WTC11 (cell line): Measurements from ENCODE around the gene RYR3.

Source experiments
- AFF4 ChIP-seq: sonication (generic); formaldehyde crosslinking; IDR thresholded peaks from 2 replicates; pipeline ENCODE4 v1.8.1; 2023; ENCODE audit warnings: mild to moderate bottlenecking, missing genetic modification reagents, borderline replicate concordance
- ATF3 ChIP-seq: sonication (generic); formaldehyde crosslinking; conservative IDR thresholded peaks from 2 replicates; pipeline ENCODE4 v1.8.1; 2022; ENCODE audit warnings: mild to moderate bottlenecking, missing genetic modification reagents
- CTCF ChIP-seq: fragments of 200-600 bp; IDR thresholded peaks from 2 replicates; pipeline ENCODE4 v1.8.0; 2022; ENCODE audit warnings: antibody characterized with exemption
- FOXK1 ChIP-seq: sonication (generic); formaldehyde crosslinking; IDR thresholded peaks from 2 replicates; pipeline ENCODE4 v1.8.0; 2022; ENCODE audit warnings: mild to moderate bottlenecking, moderate library complexity, missing genetic modification reagents
- MAX ChIP-seq: sonication (generic); formaldehyde crosslinking; IDR thresholded peaks from 2 replicates; pipeline ENCODE4 v1.8.0; 2022; ENCODE audit warnings: mild to moderate bottlenecking, missing genetic modification reagents
- MLX ChIP-seq: sonication (generic); formaldehyde crosslinking; IDR thresholded peaks from 2 replicates; pipeline ENCODE4 v1.8.1; 2023; ENCODE audit warnings: mild to moderate bottlenecking, missing genetic modification reagents, moderate library complexity
- NR1H2 ChIP-seq: sonication (generic); formaldehyde crosslinking; IDR thresholded peaks from 2 replicates; pipeline ENCODE4 v1.9.0; 2021; ENCODE audit warnings: mild to moderate bottlenecking, moderate library complexity, missing genetic modification reagents
- PRDM15 ChIP-seq: sonication (generic); formaldehyde crosslinking; IDR thresholded peaks from 2 replicates; pipeline ENCODE4 v1.8.0; 2022; ENCODE audit warnings: missing genetic modification reagents
- ZNF281 ChIP-seq: sonication (generic); formaldehyde crosslinking; IDR thresholded peaks from 2 replicates; pipeline ENCODE4 v1.8.0; 2023; ENCODE audit warnings: mild to moderate bottlenecking, missing genetic modification reagents

- no peak for TF ChIP-seq ZNF281 (CRISPR knock-in tag)
- TF ChIP-seq ATF3 = no peak
- TF ChIP-seq MAX = no peak
- TF ChIP-seq CTCF = no peak
- TF ChIP-seq FOXK1 = no peak
- TF ChIP-seq PRDM15 = no peak
- no peak for TF ChIP-seq MLX (CRISPR knock-in tag)
- TF ChIP-seq AFF4 = no peak
- no peak for TF ChIP-seq NR1H2 (CRISPR knock-in tag)
These were observed 60.4 kb downstream of the RYR3 start for GRCh38 chr15:33371159-33371558.
